Measurements from ENCODE around the gene SMARCA4.

DNA sequence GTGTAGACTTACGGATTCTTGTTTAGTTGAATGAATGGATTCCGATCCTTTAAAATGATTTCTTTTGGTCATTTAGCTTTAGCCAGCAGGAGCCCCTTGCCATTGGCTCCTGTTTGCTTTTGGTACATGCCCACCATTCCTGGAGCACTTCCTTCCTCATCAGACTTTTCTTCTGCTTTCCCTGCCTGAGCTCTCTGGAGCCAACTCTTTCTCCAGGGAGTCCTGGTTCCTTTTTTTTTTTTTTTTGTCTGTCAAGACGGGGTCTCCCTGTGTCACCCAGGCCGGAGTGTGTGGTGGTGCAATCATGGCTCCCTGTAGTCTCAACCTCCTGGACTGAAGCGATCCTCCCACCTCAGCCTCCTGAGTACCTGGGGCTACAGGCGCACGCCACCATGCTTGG, 37.8 kb downstream of the SMARCA4 start:
- no peak for TF ChIP-seq HNF4G (IDR thresholded peaks at IDR 0.05)
- TF ChIP-seq, protein P1, sequence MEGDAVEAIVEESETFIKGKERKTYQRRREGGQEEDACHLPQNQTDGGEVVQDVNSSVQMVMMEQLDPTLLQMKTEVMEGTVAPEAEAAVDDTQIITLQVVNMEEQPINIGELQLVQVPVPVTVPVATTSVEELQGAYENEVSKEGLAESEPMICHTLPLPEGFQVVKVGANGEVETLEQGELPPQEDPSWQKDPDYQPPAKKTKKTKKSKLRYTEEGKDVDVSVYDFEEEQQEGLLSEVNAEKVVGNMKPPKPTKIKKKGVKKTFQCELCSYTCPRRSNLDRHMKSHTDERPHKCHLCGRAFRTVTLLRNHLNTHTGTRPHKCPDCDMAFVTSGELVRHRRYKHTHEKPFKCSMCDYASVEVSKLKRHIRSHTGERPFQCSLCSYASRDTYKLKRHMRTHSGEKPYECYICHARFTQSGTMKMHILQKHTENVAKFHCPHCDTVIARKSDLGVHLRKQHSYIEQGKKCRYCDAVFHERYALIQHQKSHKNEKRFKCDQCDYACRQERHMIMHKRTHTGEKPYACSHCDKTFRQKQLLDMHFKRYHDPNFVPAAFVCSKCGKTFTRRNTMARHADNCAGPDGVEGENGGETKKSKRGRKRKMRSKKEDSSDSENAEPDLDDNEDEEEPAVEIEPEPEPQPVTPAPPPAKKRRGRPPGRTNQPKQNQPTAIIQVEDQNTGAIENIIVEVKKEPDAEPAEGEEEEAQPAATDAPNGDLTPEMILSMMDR (IDR thresholded peaks at IDR 0.05; ENCODE audit: low read depth, low read length, missing input control) = no peak
- no peak for TF ChIP-seq RXRA (IDR thresholded peaks at IDR 0.05)

All from liver (tissue), 3 donors.